ENCODE data around the gene BSND. TPM values are rescaled to one million over a fixed set of nuclear protein-coding genes. Genes with fewer than 3 reads are reported as not detected.
A peak's percentile ranks its signal among the peaks of the same experiment; 100 is the strongest.

Gene BSND
- total RNA-seq, 3 donors from 2014 or later: not detected

GRCh38 chr1:55002686-55003085 is 4.0 kb downstream of the BSND start:
- H3K9me3 ChIP-seq: no peaks in the 10 kb centered on the region
- ATAC-seq (no peak), DNase-seq (no peak)
- TF ChIP-seq CTCF (IDR thresholded peaks at IDR 0.05): no peak
- H3K4me1 ChIP-seq (ENCODE audit: low read depth): no peaks in the 10 kb centered on the region
- intact Hi-C loops (cut with DNase I, micrococcal nuclease): no loop called here
- H3K4me3 ChIP-seq: no peak overlapping the region
- H3K36me3 ChIP-seq (ENCODE audit: low read depth): no peaks in the 10 kb centered on the region

- peak; percentile 14 for ATAC-seq
Measured at GRCh38 chr1:55005351-55006140, 6.8 kb downstream of the BSND start.

GRCh38 chr1:55006931-55007330 is 8.2 kb downstream of the BSND start:
- H3K4me1 ChIP-seq (ENCODE audit: low read depth): no peaks in the 10 kb centered on the region
- no peaks in the 10 kb centered on the region for H3K36me3 ChIP-seq (ENCODE audit: low read depth)
- DNase-seq (no peak), ATAC-seq (no peak)
- H3K9me3 ChIP-seq: no peaks in the 10 kb centered on the region
- TF ChIP-seq CTCF (IDR thresholded peaks at IDR 0.05): no peak
- intact Hi-C loops (cut with DNase I, micrococcal nuclease): no loop called here
- H3K4me3 ChIP-seq: no peak overlapping the region

More at GRCh38 chr1:55005351-55006140, 6.8 kb downstream of the BSND start:
- no peaks in the 10 kb centered on the region for H3K9me3 ChIP-seq
- no peaks in the 10 kb centered on the region for H3K4me1 ChIP-seq (ENCODE audit: low read depth)
- DNase-seq: no peak
- H3K36me3 ChIP-seq (ENCODE audit: low read depth): no peaks in the 10 kb centered on the region
- H3K4me3 ChIP-seq: no peak overlapping the region
- intact Hi-C loops (cut with DNase I, micrococcal nuclease): no loop called here
- no peak for TF ChIP-seq CTCF (IDR thresholded peaks at IDR 0.05)

GRCh38 chr1:55007625-55008024 is 8.9 kb downstream of the BSND start:
- ATAC-seq (no peak), DNase-seq (no peak)
- Histone ChIP-seq H3K9me3 (no peaks in the 10 kb centered on the region), H3K4me1 (ENCODE audit: low read depth) (no peaks in the 10 kb centered on the region), H3K36me3 (ENCODE audit: low read depth) (no peaks in the 10 kb centered on the region), H3K4me3 (no peak overlapping the region)
- intact Hi-C loops (cut with DNase I, micrococcal nuclease): no loop called here
- no peak for TF ChIP-seq CTCF (IDR thresholded peaks at IDR 0.05)

- TF ChIP-seq CTCF (IDR thresholded peaks at IDR 0.05): no peak
- H3K36me3 ChIP-seq (ENCODE audit: low read depth): no peaks in the 10 kb centered on the region
- ATAC-seq: no peak
- no peak overlapping the region for H3K4me3 ChIP-seq
- H3K4me1 ChIP-seq (ENCODE audit: low read depth): no peaks in the 10 kb centered on the region
- intact Hi-C loops (cut with DNase I, micrococcal nuclease): no loop called here
- no peak for DNase-seq
- H3K9me3 ChIP-seq: no peaks in the 10 kb centered on the region
Measured at GRCh38 chr1:55010194-55010886, 11.6 kb downstream of the BSND start.
